ENCODE results near the gene CXXC4.

- TF ChIP-seq EZH2 (IDR thresholded peaks at IDR 0.05; ENCODE audit: insufficient read depth, poor library complexity, severe bottlenecking) (no peak), EZH2phosphoT487 (IDR thresholded peaks at IDR 0.05; ENCODE audit: insufficient read depth, low read depth) (no peak)
Measured at GRCh38 chr4:104457308-104457981, 37.2 kb downstream of the CXXC4 start.
